Suprapubic skin (tissue), 3 donors: ENCODE results near the gene SOX8.

Experiments
- POLR2A ChIP-seq, 2 donors: fragments of 450-650 bp; IDR thresholded peaks; one replicate each; pipeline ENCODE4 v1.6.1; 2017; ENCODE audit warnings: antibody characterized with exemption in 2 of 2, mild to moderate bottlenecking in 2 of 2, moderate library complexity in 2 of 2
- TF ChIP-seq, protein P1 (sequence below), 2 donors: fragments of 200-600 bp in 1 of 2; fragments of 450-650 bp in 1 of 2; sonication (generic) in 1 of 2; IDR thresholded peaks; one replicate each; pipeline ENCODE4 v1.5.1; 2016 to 2019; ENCODE audit warnings: antibody characterized with exemption in 2 of 2, mild to moderate bottlenecking in 1 of 2, moderate library complexity in 1 of 2

GRCh38 chr16:967077-967541 lies 14.5 kb upstream of the SOX8 start:
- TF ChIP-seq, protein P1, sequence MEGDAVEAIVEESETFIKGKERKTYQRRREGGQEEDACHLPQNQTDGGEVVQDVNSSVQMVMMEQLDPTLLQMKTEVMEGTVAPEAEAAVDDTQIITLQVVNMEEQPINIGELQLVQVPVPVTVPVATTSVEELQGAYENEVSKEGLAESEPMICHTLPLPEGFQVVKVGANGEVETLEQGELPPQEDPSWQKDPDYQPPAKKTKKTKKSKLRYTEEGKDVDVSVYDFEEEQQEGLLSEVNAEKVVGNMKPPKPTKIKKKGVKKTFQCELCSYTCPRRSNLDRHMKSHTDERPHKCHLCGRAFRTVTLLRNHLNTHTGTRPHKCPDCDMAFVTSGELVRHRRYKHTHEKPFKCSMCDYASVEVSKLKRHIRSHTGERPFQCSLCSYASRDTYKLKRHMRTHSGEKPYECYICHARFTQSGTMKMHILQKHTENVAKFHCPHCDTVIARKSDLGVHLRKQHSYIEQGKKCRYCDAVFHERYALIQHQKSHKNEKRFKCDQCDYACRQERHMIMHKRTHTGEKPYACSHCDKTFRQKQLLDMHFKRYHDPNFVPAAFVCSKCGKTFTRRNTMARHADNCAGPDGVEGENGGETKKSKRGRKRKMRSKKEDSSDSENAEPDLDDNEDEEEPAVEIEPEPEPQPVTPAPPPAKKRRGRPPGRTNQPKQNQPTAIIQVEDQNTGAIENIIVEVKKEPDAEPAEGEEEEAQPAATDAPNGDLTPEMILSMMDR (IDR thresholded peaks at IDR 0.05), result no peak
- TF ChIP-seq POLR2A (IDR thresholded peaks at IDR 0.05), result no peak
